ENCODE data around the gene MARK3. TPM values are rescaled to one million over a fixed set of nuclear protein-coding genes. Genes with fewer than 3 reads are reported as not detected.

The MARK3 gene
- total and polyA plus RNA-seq, 2 donors (not counting 1 experiment from before 2014, with no cell fraction given): 73.0 to 142 TPM

DNA sequence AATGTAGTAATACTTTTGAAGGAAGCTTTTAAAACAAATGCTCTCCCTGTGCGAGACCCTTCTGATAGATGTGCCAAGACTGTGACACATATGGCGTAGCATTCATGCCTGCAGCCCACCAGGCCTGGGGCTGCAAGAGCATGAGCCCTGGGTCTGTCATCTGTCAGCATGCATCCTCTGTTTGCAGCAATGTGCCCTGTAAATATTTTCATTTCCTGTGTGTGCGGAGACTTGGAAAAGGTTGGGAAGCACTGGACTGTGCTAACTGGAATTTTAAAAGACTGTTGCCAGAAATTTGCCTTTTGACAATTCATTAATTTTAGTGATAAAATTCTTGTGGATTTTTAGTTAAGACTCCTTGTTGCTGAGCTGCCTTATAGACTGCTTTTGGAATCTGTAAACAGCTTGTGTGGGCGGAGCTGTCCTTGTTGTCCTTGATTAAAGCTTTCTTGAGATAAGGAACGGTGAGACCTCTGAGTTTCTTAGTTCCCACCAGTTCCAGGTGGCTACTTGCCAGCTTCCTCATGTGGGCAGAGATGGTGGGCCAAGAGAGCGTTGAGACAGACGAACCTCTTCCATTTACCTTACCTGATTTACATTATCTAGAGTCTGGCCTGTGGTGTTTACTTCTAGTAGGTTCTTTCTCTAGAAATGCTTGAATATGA is 23.4 kb downstream of the MARK3 start:
- H3K9me3 Mint-ChIP-seq (ENCODE audit: insufficient read depth): no peaks in the 10 kb centered on the region
- H3K9me3 ChIP-seq (ENCODE audit: control extremely low read depth in 1 of 3, control insufficient read depth in 2 of 3, insufficient read depth in 1 of 3, low read length in 2 of 3): no peaks in the 10 kb centered on the region
- ATAC-seq (ENCODE audit: low read depth) (no peak), DNase-seq (no peak)
- WGBS (ENCODE audit: insufficient coverage): 100% methylated on average over 4 of the region's 7 CpGs
- H3K36me3 ChIP-seq (replicated peaks in 1 of 2; ENCODE audit: control extremely low read depth in 1 of 2, control insufficient read depth in 1 of 2, extremely low read depth in 1 of 2, insufficient read depth in 2 of 2, low read length in 1 of 2): peaks cover 1 to 36% of the 10 kb centered on the region in 2 experiments
- no peak overlapping the region for H3K27ac ChIP-seq (ENCODE audit: low read length in 2 of 2)
- H3K27me3 Mint-ChIP-seq: no peaks in the 10 kb centered on the region
- H3K27ac Mint-ChIP-seq: no peak overlapping the region
- peaks cover 46% of the 10 kb centered on the region for H4K20me1 ChIP-seq (ENCODE audit: control insufficient read depth, insufficient read depth, low read length, poor library complexity, severe bottlenecking)
- H3K4me3 ChIP-seq (ENCODE audit: control extremely low read depth in 1 of 5, extremely low read depth in 1 of 5, insufficient read depth in 1 of 5, low read depth in 2 of 5, low read length in 4 of 5): no peak overlapping the region
- H3K79me2 ChIP-seq (ENCODE audit: control insufficient read depth, insufficient read depth, low read length): peaks cover 88% of the 10 kb centered on the region
- H2AFZ ChIP-seq (ENCODE audit: insufficient read depth, low read depth, low read length, poor library complexity, severe bottlenecking): no peak overlapping the region
- CTCF ChIA-PET: interaction anchor here (1.2 kb wide), 1 partner anchor 9 kb away, joined by 3 read pairs; no protein-coding TSS in a partner anchor
- TF ChIP-seq, protein P1, sequence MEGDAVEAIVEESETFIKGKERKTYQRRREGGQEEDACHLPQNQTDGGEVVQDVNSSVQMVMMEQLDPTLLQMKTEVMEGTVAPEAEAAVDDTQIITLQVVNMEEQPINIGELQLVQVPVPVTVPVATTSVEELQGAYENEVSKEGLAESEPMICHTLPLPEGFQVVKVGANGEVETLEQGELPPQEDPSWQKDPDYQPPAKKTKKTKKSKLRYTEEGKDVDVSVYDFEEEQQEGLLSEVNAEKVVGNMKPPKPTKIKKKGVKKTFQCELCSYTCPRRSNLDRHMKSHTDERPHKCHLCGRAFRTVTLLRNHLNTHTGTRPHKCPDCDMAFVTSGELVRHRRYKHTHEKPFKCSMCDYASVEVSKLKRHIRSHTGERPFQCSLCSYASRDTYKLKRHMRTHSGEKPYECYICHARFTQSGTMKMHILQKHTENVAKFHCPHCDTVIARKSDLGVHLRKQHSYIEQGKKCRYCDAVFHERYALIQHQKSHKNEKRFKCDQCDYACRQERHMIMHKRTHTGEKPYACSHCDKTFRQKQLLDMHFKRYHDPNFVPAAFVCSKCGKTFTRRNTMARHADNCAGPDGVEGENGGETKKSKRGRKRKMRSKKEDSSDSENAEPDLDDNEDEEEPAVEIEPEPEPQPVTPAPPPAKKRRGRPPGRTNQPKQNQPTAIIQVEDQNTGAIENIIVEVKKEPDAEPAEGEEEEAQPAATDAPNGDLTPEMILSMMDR (IDR thresholded peaks at IDR 0.05): no peak
- no peak for TF ChIP-seq EZH2 (IDR thresholded peaks at IDR 0.05; ENCODE audit: borderline replicate concordance, insufficient read depth, low read depth, low read length, poor library complexity, severe bottlenecking)
- no peak overlapping the region for H3K9ac ChIP-seq (ENCODE audit: low read length)
- intact Hi-C loops (cut with micrococcal nuclease): no loop called here
- no peak overlapping the region for H3K4me2 ChIP-seq (replicated peaks; ENCODE audit: low read depth, low read length, poor library complexity, severe bottlenecking)
- POLR2A ChIA-PET: no interaction called here
- no peak overlapping the region for H3K4me3 Mint-ChIP-seq
- peaks cover 16% of the 10 kb centered on the region for H3K4me1 Mint-ChIP-seq
- peaks cover 0 to 7% of the 10 kb centered on the region in 2 donors for H3K4me1 ChIP-seq (ENCODE audit: control insufficient read depth in 2 of 2, insufficient read depth in 2 of 2, low read length in 2 of 2)
- no peaks in the 10 kb centered on the region for H3K27me3 ChIP-seq (replicated peaks in 1 of 4; ENCODE audit: control extremely low read depth in 1 of 4, control insufficient read depth in 3 of 4, insufficient read depth in 4 of 4, low read length in 3 of 4)

DNA sequence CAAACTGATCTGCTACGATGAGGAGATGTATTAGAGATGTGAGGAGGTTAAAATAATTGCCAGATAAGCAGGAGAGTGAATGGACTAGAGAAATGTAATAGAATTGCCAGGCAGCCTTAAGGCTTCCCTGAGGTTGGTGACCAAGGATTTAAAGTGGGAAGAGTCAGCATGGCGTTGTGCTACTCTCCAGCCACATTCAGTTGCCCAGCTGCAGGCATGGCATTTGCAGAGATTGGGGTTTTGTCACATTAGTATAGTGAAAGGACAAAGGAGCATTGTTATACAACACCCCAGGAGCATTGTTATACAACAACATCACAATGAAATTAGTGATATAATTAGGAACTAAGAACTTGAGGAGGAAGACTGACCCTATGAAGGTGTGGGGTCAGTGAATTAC is 31.7 kb downstream of the MARK3 start:
- intact Hi-C loops (cut with micrococcal nuclease): no loop called here
- Histone ChIP-seq H3K4me3 (ENCODE audit: control extremely low read depth in 1 of 5, extremely low read depth in 1 of 5, insufficient read depth in 1 of 5, low read depth in 2 of 5, low read length in 4 of 5) (no peak overlapping the region), H3K27me3 (replicated peaks in 1 of 4; ENCODE audit: control extremely low read depth in 1 of 4, control insufficient read depth in 3 of 4, insufficient read depth in 4 of 4, low read length in 3 of 4) (no peaks in the 10 kb centered on the region), H3K4me1 (ENCODE audit: control insufficient read depth in 2 of 2, insufficient read depth in 2 of 2, low read length in 2 of 2) (peaks cover 0 to 4% of the 10 kb centered on the region in 2 donors), H3K9me3 (ENCODE audit: control extremely low read depth in 1 of 3, control insufficient read depth in 2 of 3, insufficient read depth in 1 of 3, low read length in 2 of 3) (no peaks in the 10 kb centered on the region), H3K27ac (ENCODE audit: low read length in 2 of 2) (no peak overlapping the region), H3K79me2 (ENCODE audit: control insufficient read depth, insufficient read depth, low read length) (peaks cover 93% of the 10 kb centered on the region), H3K4me2 (replicated peaks; ENCODE audit: low read depth, low read length, poor library complexity, severe bottlenecking) (no peak overlapping the region), H3K36me3 (replicated peaks in 1 of 2; ENCODE audit: control extremely low read depth in 1 of 2, control insufficient read depth in 1 of 2, extremely low read depth in 1 of 2, insufficient read depth in 2 of 2, low read length in 1 of 2) (peaks cover 4 to 26% of the 10 kb centered on the region in 2 experiments), H4K20me1 (ENCODE audit: control insufficient read depth, insufficient read depth, low read length, poor library complexity, severe bottlenecking) (peaks cover 26% of the 10 kb centered on the region), H2AFZ (ENCODE audit: insufficient read depth, low read depth, low read length, poor library complexity, severe bottlenecking) (no peak overlapping the region), H3K9ac (ENCODE audit: low read length) (no peak overlapping the region)
- POLR2A ChIA-PET: no interaction called here
- no peak for TF ChIP-seq EZH2 (IDR thresholded peaks at IDR 0.05; ENCODE audit: borderline replicate concordance, insufficient read depth, low read depth, low read length, poor library complexity, severe bottlenecking)
- TF ChIP-seq, protein P1 (IDR thresholded peaks at IDR 0.05): no peak
- DNase-seq: no peak
- peaks cover 19% of the 10 kb centered on the region for H3K4me1 Mint-ChIP-seq
- no peak overlapping the region for H3K4me3 Mint-ChIP-seq
- no peak overlapping the region for H3K27ac Mint-ChIP-seq
- no peaks in the 10 kb centered on the region for H3K27me3 Mint-ChIP-seq
- 100% methylated on average over 2 of the region's 2 CpGs for WGBS (ENCODE audit: insufficient coverage)
- H3K9me3 Mint-ChIP-seq (ENCODE audit: insufficient read depth): no peaks in the 10 kb centered on the region
- CTCF ChIA-PET: no interaction called here
- ATAC-seq (ENCODE audit: low read depth): no peak

All from B cell (primary cell).